ENCODE results near the gene LCTL. TPM values are rescaled to one million over a fixed set of nuclear protein-coding genes. Genes with fewer than 3 reads are reported as not detected.

Gene LCTL
- total RNA-seq, 2 donors from 2014 or later = not detected

DNA sequence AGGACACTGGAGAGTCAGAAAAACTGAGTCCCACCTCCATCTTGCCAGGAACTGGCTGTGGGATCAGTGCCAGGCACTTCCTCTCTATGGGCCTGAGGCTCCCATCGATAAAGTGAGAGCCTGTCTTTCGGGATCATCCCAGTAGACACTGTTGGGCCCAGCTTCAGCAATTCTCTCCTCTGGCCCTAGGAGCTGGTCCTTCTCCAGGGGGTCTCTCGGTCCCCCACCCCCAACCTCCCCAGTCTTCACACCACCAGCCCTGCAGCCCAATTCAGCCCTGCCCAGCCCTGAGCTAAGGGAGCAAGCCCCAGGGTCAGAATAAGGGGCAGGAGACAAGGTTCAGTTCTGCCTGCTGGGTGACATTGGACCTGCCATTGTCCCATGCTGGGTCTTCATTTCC, 4.5 kb upstream of the LCTL start:
- TF ChIP-seq, protein P1, sequence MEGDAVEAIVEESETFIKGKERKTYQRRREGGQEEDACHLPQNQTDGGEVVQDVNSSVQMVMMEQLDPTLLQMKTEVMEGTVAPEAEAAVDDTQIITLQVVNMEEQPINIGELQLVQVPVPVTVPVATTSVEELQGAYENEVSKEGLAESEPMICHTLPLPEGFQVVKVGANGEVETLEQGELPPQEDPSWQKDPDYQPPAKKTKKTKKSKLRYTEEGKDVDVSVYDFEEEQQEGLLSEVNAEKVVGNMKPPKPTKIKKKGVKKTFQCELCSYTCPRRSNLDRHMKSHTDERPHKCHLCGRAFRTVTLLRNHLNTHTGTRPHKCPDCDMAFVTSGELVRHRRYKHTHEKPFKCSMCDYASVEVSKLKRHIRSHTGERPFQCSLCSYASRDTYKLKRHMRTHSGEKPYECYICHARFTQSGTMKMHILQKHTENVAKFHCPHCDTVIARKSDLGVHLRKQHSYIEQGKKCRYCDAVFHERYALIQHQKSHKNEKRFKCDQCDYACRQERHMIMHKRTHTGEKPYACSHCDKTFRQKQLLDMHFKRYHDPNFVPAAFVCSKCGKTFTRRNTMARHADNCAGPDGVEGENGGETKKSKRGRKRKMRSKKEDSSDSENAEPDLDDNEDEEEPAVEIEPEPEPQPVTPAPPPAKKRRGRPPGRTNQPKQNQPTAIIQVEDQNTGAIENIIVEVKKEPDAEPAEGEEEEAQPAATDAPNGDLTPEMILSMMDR (IDR thresholded peaks at IDR 0.05) = no peak
- no peak overlapping the region for H3K27ac ChIP-seq
- DNase-seq (ENCODE audit: low spot score) = no peak
- no peaks in the 10 kb centered on the region for H3K36me3 ChIP-seq
- no peak overlapping the region for H3K4me3 ChIP-seq
- no peaks in the 10 kb centered on the region for H3K9me3 ChIP-seq
- H3K4me1 ChIP-seq (ENCODE audit: control insufficient read depth in 1 of 2, low read depth in 2 of 2) = peaks cover 0 to 10% of the 10 kb centered on the region in 2 donors
- no peak for ATAC-seq (ENCODE audit: insufficient number of reproducible peaks, low FRiP score, low read depth)
- no peaks in the 10 kb centered on the region for H3K27me3 ChIP-seq (replicated peaks; ENCODE audit: insufficient read depth)

DNA sequence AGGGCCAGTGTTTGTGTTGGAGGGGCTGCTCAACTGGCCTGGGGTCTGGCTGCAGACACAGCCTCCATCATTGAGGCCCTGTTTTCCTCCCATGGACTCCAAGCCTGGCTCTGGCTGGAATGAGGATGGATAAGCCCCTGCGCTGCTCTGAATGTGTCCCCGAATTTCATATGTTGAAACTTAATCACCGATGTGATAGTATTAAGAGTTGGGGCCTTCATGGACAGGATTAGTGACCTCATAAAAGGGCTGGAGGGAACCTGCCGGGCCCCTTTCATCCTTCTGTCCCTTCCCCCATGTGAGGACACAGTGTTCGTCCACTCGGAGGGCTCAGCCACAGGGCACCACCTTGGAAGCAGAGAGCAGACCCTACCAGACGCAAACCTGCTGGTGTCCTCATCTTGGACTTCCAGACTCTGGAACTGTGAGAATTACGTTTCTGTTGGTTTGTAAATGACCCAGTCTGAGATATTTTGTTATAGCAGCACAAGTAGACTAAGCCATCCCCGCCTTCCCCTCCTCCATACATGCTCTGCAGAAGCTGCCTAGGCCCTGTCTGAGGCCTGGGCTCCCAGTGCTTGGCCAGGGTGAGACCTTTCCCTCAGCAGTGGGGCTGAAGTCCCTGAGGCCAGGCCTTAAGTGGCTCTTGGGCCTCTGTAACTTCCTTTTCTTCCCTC, 3.8 kb upstream of the LCTL start:
- ATAC-seq (ENCODE audit: insufficient number of reproducible peaks, low FRiP score, low read depth) = no peak
- no peaks in the 10 kb centered on the region for H3K36me3 ChIP-seq
- no peak overlapping the region for H3K27ac ChIP-seq
- H3K4me1 ChIP-seq (ENCODE audit: control insufficient read depth in 1 of 2, low read depth in 2 of 2) = peaks cover 0 to 9% of the 10 kb centered on the region in 2 donors
- no peaks in the 10 kb centered on the region for H3K9me3 ChIP-seq
- TF ChIP-seq, protein P1 (IDR thresholded peaks at IDR 0.05) = no peak
- H3K4me3 ChIP-seq = no peak overlapping the region
- no peaks in the 10 kb centered on the region for H3K27me3 ChIP-seq (replicated peaks; ENCODE audit: insufficient read depth)
- DNase-seq (ENCODE audit: low spot score) = no peak

DNA sequence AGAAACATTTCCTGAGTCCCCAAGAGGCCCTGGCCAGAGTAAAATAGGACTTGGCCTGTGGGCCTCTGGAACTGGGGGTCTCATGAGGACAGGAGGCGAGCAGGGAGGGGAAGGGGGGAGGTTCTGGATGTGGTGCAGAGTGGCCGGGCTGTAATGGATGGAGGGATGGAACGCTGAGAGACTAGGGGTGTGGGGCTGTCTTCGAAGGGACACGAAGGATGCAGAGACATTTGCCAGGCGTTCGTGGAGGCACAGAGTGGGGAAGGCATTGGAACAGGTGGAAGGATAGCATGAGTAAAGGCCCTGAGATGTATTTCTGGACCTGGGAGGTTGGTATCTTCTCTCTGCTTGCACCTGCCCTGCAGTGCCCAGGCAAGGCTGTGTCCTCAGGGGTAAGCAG, 2.1 kb upstream of the LCTL start:
- Histone ChIP-seq H3K9me3 (no peaks in the 10 kb centered on the region), H3K36me3 (no peaks in the 10 kb centered on the region), H3K4me3 (no peak overlapping the region), H3K27ac (no peak overlapping the region), H3K4me1 (ENCODE audit: control insufficient read depth in 1 of 2, low read depth in 2 of 2) (no peaks in the 10 kb centered on the region), H3K27me3 (replicated peaks; ENCODE audit: insufficient read depth) (no peaks in the 10 kb centered on the region)
- no peak for DNase-seq (ENCODE audit: low spot score)
- TF ChIP-seq, protein P1 (IDR thresholded peaks at IDR 0.05) = no peak
- ATAC-seq (ENCODE audit: insufficient number of reproducible peaks, low FRiP score, low read depth) = no peak

DNA sequence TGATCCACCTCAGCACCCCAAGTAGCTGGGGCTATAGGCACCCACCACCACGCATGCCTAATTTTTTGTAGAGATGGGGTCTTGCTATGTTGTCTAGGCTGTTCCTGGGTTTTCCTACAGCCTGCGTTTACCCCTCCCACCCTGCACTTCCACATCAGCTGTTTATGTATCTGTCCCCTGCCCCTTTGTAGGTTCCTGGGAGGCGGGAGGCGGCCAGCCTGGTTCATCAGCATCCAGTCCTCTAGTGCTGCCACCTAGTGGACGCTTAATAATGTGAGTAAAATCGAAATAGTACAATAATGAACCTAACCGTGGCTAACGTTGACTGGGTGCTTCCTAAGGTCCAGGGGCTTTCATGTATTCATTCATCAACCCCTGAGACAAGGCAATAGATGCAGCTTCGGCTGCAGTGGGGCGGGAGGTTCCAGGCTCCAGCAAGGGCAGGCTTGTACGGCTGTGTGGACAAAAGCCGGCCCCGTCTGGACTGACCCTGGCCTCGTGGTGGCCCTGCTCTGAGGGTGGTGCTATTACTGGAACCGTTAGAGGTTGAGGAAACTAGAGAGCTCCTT, 1.2 kb upstream of the LCTL start:
- H3K27ac ChIP-seq = no peak overlapping the region
- H3K4me3 ChIP-seq = no peak overlapping the region
- no peaks in the 10 kb centered on the region for H3K4me1 ChIP-seq (ENCODE audit: control insufficient read depth in 1 of 2, low read depth in 2 of 2)
- H3K9me3 ChIP-seq = no peaks in the 10 kb centered on the region
- no peak for ATAC-seq (ENCODE audit: insufficient number of reproducible peaks, low FRiP score, low read depth)
- peak; percentile 22 for DNase-seq (ENCODE audit: low spot score)
- no peaks in the 10 kb centered on the region for H3K36me3 ChIP-seq
- H3K27me3 ChIP-seq (replicated peaks; ENCODE audit: insufficient read depth) = no peaks in the 10 kb centered on the region
- TF ChIP-seq, protein P1 (IDR thresholded peaks at IDR 0.05) = peak; percentile 66

DNA sequence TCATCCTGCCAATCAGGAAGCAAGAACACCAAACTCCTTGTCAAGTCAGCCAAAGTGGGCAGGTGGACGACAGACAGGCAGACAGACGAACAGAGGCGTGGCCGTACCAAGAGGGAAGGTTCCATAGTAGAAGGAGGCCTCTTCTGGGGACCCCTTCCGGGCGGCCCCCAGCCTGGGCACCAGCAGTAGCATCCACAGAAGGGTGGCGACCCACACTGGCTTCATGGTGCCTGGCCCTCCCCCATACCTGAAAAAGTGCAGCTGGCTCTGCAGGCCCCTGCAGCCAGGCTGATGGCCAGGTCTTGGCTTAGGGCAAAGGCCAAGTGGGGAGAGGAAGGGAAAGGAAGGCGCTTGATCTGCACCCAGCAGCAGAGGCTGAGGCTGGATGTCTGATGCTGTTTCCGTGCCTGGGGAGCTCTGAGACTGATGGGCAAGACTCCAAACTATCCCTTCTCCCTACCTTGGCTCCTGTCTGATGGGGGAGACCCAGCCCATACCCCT, 607 bp downstream of the LCTL start:
- no peaks in the 10 kb centered on the region for H3K9me3 ChIP-seq
- H3K27ac ChIP-seq = no peak overlapping the region
- H3K36me3 ChIP-seq = no peaks in the 10 kb centered on the region
- no peak overlapping the region for H3K4me3 ChIP-seq
- ATAC-seq (ENCODE audit: insufficient number of reproducible peaks, low FRiP score, low read depth) (no peak), DNase-seq (ENCODE audit: low spot score) (no peak)
- TF ChIP-seq, protein P1 (IDR thresholded peaks at IDR 0.05) = no peak
- H3K4me1 ChIP-seq (ENCODE audit: control insufficient read depth in 1 of 2, low read depth in 2 of 2) = no peaks in the 10 kb centered on the region
- no peaks in the 10 kb centered on the region for H3K27me3 ChIP-seq (replicated peaks; ENCODE audit: insufficient read depth)
